ENCODE data around the gene NTRK2.

GRCh38 chr9:84880835-84881234 is 211.3 kb downstream of the NTRK2 start:
- TF ChIP-seq EP300 (IDR thresholded peaks at IDR 0.05) (no peak), CTCF (IDR thresholded peaks at IDR 0.05) (no peak)

All from gastroesophageal sphincter (tissue), 3 donors.